KG1 (cell line): ENCODE results near the gene TTC7B.

ENCODE experiments used
- DNase-seq: peaks from one replicate; lab custom pipeline; 2025; lab: John Stamatoyannopoulos, UW

The TTC7B gene

DNA sequence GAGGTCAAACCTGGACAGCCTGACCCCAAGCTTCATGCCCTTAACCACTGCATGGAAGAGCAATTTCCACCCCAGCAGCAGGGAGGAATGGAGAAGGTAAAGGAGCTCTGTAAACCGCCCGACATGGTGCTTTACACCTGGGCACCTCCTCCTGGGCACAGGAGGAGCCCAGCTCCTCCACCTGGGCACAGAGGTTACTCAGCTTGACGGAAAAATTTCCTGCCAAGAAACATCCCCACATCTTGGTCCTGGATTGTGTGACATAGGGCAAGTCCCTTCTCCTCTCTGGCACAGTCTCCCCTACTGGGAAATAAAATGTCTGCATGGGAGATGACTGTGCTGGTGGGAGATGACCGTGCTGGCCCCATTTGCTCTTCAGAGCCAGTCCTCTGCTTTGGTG lies 40.8 kb downstream of the TTC7B start:
- DNase-seq = no peak

DNA sequence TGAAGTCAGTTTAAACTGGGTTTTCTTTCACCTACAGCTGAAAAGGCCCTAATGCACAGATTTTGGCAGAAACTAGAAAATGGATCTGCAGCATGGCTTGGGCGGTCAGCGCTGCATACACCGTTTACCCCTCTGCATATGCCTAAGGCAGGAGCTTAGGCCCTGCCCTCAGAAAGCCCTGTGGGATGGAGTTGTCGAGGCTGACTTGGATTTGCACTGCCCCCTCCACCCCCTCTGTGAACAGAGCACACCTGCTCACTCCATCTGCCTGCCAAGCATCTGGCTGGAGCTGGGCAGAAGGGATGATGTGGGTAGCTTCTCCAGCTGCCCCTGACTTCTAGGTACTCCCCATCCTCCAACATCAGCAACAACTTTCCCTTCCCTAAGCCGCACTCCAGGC lies 41.9 kb downstream of the TTC7B start:
- DNase-seq = no peak

DNA sequence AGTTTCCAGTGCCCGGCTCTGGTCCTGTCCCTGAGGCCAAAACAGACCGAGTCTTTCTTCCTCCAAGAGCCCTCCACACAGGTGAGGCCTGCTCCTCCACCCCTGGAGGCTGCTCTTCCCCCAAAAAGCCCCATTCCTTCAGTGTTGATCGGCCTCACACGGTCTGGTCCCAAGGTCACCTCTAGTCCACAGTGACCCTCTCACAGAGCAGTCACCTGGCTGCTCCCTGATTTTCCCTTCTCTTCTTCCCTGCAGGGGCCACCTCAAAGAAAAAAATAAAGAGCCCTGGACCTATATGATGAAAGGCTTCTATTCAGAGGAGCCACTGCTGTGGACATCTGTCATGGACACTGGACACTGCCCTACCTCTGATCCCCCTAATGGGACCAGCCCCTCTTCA lies 42.5 kb downstream of the TTC7B start:
- DNase-seq = no peak

DNA sequence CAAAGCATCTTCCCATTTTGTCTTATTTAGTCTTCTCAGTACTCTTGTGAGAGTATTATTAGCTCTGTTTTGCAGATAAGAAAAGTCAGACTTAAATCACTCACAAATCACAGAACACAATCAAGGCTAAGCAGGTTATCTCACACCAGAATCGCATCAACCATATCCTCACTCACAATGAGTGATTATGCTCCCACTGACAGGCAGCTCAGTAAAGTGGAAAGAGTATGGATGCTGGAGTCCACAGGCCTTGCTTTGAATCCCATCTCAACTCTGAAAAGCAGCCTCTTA lies 43.1 kb downstream of the TTC7B start:
- no peak for DNase-seq

DNA sequence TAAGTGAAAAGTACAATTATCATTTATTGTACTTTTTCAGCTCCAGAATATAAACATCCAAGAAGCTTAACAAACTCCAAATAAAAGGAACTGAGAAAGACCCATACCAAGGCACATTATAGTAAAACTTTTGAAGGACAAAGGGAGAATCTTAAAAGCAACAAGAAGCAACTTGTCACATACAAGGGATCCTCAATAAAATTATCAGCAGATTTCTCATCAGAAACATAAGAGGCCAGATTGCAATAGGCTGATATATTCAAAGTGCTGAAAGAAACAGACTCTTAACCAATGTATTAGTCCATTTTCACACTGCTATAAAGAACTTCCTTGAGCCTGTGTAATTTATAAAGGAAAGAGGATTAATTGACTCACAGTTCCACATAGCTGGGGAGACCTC lies 48.3 kb downstream of the TTC7B start:
- no peak for DNase-seq

DNA sequence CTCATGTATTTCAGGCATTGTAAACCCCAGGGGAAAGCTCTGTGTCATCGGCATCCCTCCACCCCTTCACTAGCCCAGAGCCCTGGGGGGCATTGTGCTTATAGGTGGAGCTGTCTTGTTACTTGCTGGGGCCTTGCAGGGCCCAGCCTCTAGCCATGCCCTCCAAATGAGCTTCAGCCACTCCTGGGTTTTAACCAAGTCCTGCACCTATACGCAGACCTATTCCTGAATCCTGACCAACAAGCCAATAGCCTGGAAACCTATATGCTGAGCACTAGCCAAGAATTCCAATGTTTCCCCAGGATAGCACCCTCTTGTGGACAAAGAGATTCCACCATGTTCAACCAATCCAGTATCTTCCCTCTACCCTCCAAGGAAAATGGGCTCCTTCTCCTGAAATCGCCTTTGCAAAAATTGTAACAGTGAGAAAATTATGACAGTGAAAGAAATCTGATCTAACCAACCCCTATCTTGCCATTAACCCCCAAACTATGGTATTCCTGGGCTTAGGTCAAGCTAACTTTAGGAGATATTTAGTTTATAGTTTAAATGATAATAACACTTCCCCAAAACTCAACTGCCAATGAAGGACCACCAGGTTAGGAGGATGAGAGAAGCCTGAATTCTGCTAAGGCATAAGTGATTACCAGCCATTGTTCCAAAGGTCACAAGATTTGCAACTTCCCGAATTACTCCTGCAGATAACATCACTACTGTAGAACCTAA lies 55.5 kb downstream of the TTC7B start:
- DNase-seq = no peak

DNA sequence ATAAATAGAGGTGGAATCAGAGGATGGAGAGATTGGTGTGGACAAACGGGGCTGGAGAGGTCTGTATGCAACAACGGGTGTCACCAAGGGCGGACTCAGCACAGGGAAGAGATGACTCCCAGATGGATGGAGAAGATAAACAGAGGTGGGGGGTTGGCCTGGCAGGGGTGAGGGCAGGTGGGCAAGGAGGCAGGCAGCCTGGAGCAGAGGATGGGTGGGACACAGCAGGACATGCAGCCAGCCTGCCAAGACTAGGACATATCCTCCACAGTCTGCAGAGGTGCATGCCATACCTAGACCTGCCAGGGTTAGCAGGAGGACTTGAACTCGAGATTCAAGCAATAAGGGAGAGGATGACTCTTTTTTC lies 56.2 kb downstream of the TTC7B start:
- DNase-seq = no peak

DNA sequence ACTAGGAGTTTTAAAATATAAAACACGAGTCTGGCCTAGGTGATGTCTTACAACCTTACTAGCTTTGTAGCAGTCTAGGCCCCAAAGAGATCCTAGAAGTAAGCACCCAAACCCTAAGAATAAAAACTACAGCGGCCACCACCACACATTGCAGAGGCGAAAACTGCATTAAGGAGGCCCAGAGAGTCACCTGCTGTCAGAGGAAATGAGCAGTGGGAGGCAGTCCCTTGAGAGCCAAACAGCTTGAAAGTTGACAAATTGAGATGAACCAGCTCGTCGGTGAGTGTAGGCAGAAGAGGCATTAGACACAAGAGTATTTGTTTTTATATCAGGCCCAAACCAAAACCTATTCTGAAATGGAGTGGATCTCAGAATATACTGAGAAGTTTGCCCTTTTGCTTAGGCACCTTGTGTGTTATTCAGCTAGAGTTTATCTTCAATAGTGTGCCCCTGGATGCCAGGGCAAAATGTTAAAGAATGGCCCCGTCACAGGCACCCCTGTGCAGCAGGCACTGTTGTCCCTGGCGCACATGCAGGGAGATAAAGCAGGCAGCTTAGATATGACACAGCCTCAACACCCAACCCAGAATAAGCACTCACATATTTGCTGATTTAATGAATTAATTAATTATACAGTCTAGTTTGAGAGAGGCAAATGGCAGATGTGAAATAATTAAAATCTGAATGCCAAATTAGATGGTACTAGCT lies 56.7 kb downstream of the TTC7B start:
- DNase-seq = peak; percentile 47

DNA sequence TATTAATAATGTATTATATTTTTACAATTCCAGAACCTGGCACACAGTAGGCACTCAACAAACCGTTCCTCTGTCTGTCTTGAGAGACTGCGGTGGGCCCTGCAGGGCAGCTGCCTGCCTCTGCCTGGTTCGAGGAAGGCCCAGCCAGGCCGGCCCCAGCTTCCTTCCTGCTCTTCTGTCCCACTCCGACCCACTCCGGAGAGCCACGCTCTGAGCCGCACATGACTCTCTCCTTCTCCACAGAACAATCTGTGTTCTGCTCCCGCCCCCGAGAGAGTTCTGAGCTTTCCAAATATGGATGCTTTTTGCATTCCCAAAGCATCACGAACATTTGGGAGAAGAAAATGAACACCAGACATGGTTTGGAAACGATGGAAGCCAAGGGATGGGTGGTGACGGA lies 57.3 kb downstream of the TTC7B start:
- DNase-seq = peak; percentile 48

DNA sequence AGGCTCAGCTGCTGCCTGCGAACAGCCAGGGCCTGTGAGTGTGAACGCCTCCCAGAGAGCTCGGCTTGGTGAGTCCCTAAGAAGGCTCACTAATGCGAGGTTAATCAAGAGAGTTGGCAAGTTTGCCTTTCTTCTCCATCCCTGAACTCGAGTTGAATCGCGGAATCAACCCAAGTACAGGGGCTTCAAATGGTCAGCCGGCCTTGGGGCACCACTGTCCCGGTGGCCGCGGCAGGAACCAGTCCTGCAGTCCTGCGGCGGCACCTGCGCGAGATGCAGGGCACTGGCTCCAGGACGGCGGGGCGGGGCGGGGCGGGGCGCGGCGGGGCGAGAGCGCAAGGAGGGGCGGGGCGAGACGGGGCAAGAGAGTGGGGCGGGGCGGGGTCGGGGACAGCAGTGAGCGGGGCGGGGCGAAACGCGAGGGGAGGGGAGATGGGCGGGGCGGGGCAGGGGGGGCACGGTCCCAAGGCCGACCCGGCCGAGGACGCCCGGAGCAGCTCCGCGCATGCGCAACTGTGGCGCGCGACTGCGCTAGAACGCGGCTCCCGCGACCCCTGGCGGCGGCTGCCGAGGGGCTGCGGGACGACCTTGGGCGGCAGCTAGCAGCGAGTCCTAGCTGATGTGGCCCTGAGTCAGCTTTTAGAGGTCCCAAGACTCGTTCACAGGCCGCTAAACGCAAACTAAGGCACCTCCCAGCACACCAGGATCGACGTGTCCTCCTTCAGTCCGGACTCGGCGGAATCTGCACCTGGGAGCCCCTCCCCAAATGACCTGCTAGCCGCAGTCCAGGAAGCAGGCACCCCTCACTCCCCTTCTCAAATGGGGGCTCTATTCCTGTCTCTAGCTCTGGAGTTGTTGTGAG lies 58.0 kb downstream of the TTC7B start:
- DNase-seq = peak; percentile 76

DNA sequence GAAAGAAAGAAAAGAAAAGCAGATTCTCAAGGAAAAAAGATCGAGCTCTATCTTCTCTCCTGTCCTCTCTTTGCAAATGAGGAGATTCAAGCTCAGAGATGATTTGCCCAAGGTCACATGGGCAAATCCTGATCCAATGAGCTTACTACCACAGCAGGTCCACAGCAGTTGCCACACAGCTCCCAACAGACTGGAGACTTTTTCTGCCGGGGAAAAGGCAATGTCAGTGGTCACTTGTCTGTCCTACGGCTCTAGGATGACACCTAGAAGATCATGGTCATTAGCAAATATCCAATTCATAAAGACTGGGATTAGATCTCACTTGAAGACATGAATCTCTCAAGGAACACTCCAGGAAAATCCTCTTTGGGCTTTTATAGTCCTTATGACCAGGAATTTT lies 58.8 kb downstream of the TTC7B start:
- no peak for DNase-seq

DNA sequence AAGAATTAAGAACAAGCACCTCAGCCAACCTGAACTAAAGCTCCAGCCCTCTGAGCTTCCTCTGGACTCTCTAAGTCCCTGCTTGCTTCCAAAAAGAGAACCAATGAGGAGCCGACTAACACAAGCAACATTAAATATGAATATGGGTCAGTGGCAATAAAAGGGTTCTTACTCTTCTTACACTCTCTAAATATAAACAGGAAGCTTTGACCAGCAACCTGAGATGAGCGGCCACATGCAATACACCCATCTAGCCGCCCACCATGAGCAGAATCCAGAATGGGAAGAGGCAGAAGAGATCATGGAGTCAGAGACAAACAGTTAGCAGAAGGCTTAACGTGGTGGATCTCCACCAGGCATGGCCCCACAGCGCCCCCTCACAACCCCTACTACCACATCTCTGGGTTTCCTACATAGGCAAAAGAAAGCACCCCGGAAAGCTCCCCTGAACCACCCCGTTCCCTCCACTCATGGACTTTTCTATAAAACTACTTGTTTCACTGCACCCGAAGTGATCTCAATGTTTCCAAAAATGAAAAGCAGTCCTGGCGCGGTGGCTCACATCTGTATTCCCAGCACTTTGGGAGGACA lies 59.4 kb downstream of the TTC7B start:
- DNase-seq = no peak

DNA sequence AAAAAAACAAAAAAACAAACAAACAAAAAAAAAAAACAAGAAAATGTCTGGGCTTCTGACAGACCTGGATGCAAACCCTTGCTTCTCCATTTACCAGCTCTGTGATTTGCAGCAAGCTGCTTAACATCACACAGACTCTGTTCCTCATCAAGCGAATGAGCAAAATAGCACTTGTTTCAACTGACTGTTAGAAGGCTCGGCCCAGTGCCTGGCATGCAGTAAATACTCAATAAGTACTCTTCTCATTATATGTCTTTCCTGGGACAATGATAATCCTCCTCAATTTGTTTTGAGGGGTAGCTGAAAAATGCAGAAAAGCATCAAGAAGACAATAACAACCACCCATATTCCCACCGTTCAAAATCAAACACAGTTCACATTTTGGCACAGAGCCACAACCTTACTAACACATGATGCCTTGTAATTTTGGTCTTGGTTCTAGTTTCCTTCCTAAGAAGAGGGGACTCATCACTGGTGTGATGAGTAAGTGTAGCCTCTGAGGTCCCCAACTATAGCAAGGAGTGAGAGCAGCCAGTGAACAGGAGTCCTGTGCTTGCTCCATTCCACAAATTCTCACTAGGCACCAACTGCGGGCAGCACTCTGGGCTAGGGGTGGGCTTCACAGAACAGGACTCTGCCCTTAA lies 60.4 kb downstream of the TTC7B start:
- DNase-seq = no peak

DNA sequence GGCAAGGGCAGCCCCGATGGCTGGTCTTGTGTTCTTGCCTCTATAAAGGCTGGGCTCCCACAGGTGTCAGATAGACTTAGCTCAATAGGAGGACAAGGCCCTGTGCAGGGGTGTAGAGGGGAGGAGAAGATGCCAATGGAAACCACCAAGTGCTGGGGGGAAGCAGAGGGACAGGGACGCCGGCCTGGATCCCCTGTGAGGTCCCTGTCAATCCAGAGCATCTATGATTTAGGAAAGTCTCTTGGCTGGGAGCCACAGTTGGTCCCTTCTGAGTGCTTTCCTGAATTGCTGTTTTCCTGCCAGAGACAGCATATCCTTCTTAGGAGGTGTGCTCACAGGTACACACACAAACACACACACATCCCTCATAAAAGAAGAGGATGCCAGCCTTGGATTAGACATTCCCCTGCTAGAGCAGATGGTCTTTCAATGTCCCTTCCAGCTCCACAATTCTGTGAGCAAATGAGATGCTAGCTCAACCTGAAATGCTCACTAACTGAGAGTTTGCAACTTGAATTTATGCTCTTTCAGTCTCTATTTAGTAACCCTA lies 62.7 kb downstream of the TTC7B start:
- no peak for DNase-seq

DNA sequence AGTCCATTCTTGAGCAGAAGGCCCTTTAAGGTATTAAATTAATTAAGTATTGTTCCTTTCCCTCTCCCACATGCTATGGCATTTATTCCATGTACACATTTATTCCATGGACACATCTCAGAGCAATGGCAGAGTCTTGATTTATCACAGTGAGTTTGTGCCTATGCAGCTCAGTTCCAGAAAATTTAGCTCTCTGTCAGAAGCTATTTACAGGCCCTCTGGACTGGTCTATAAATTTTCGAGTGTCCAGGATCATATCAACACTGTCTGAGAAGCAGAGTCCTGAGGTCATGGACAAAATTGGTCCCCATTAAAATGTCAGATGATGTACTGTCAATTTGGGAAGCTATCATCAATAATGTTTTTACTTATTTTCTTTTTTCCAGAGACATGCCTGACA lies 65.5 kb downstream of the TTC7B start:
- DNase-seq = no peak

DNA sequence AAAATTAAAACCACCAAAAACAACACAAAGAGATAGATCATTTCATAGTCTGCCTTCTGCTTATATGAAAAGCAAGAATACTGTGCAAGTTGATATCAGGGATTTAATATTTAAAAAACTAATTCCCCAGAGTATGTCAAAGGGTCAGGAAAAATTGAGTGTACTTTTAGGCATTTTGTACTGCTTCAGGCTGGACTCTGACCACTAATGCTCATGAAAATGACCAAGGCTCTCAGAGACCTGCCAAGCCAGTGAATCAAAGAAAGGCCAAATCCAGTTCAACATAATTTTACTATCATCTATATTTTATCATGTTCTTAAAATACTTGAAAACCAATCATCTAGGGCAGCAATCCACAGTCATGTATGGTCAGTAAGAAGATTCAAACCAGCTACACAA lies 66.0 kb downstream of the TTC7B start:
- no peak for DNase-seq

DNA sequence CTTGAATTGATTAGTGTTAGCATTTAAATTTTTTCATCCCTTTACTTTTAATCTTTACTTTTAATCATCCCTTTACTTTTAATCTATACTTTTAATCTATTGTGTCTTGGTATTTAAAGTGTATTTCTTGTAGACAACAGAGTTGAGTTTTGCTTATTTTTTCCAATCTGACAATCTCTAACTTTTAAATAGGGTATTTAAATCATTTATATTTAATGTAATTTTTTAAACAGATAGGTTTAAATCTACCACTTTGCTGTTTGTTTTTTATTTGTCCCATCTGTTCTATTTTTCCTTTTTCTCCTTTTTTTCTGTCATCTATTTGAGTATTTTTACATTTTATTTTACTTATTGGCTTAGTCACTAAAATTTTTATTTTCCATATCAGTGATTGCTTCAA lies 68.3 kb downstream of the TTC7B start:
- DNase-seq = no peak

DNA sequence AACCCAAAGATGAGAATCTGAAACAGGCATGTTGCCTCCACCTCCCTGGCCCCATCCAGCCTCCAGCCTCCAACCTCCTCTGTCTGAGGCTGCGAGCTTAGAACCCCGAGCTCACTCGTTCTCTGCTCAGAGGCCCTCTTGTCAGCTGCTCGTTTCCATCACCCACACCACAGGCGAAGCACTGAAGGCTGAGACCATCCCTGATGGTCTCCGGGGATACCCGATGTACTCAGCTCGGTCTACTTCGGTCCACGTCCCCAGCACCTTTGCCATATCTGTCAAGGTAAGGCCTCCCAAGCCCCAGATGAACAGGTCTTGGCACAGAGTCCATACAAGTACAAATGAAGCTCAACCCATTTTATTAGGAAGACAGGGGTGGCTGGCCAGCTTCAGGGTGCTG lies 72.4 kb downstream of the TTC7B start:
- no peak for DNase-seq

DNA sequence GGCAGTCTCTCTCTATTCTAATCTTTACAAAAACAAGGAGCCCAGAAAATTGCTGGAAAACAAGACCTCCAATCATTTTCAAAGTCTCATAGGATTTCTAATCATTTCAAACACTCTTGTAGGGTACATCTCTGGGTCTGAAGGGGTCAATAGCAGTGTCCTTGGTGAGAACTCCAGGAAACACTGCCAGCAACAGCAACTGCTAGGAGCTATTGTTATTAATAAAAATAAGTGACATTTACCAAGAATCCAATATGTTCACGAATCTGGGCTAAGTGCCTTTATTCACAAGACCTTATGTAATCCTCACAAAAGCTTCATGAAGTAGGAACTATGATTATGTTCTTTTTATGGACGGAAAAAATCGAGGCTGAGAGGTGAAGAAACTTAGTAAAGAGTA lies 72.8 kb downstream of the TTC7B start:
- DNase-seq = no peak

DNA sequence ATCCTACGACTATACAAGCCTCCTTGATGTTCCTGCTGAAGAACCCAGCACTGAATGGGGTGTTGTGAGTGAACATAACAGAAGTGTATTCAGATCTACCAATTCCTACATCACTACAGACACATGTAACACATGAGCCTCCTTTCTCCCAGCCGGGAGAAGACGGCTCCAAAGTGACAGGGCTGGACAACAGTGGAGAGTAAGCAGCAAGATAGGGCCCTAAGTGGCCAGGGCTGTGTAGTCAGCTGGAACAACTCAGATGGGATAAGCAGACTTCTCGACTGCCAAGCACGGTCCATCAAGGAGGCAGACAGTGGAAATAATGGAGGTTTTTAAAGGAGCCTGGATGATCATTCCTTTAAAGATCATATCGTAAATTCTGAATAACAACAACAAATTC lies 73.5 kb downstream of the TTC7B start:
- DNase-seq = no peak

DNA sequence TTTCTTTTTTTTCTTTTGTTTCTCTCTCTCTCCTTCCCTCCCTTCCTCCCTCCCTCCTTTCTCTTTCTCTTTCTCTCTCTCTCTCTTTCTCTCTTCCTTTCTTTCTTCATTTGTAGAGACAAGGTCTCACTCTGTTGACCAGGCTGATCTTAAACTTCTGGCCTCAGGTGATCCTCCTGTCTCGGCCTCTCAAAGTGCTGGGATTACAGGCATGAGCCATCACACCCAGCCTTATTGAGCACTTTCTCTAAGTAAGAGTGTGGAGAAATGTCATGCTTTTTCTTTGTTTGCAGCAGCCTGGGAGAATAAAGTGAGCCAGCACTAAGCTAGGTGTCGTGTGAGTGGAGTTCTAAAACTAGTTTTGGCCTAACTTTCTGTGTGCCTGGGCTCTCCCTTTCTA lies 74.0 kb downstream of the TTC7B start:
- DNase-seq = no peak

DNA sequence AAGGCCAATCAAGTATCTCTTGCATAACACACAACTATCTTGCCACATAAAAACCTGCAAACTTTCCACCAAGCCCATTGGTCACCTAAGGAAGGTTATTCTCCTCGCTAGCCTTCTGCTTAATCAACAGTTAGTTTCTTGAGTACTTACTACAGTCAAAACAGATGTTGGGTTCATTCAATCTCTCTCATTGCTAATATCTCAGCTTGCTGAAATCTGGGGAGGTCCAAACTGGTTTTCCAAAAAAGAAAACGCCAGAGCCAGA lies 74.6 kb downstream of the TTC7B start:
- no peak for DNase-seq
